GM12892 (cell line): ENCODE results near the gene TREML4.
A peak's percentile ranks its signal among the peaks of the same experiment; 100 is the strongest.
"Not testable (repeated sequence)": the region's sequence is repeated elsewhere in the genome, so short reads cannot be mapped to it uniquely, and the experiment has no call there.

Experiments used
- DNase-seq: peaks from one replicate; pipeline ENCODE4 v3.0.0; 2011; ENCODE audit not compliant: insufficient read length
- FAIRE-seq: peaks from 2 replicates; lab custom pipeline; 2011; peaks lifted over from hg19 to GRCh38; lab: Jason Lieb, UNC
- POLR2A ChIP-seq: IDR thresholded peaks from 2 replicates; pipeline ENCODE4 v1.6.1; 2011; ENCODE audit warnings: low read depth, low read length, control low read depth
- POLR2AphosphoS5 ChIP-seq: IDR thresholded peaks from 2 replicates; pipeline ENCODE4 v1.6.1; 2011; ENCODE audit warnings: low read depth, low read length, control low read depth
- TAF1 ChIP-seq: IDR thresholded peaks from 2 replicates; pipeline ENCODE4 v1.6.1; 2011; ENCODE audit warnings: low read depth, mild to moderate bottlenecking, control low read depth, low read length, borderline replicate concordance

TREML4 gene

GRCh38 chr6:41236276-41236675 lies 8.1 kb downstream of the TREML4 start:
- FAIRE-seq (no peak), DNase-seq (no peak)
- TF ChIP-seq POLR2AphosphoS5 (no peak), POLR2A (no peak), TAF1 (no peak)

GRCh38 chr6:41237128-41237527 lies 9.0 kb downstream of the TREML4 start:
- DNase-seq: no peak
- no peak for FAIRE-seq
- no peak for TF ChIP-seq TAF1
- TF ChIP-seq POLR2AphosphoS5: no peak
- TF ChIP-seq POLR2A: no peak

- TF ChIP-seq POLR2AphosphoS5 (no peak), TAF1 (no peak), POLR2A (no peak)
- FAIRE-seq (no peak), DNase-seq (no peak)
Observed at GRCh38 chr6:41239467-41240159, 11.5 kb downstream of the TREML4 start.

- DNase-seq, FAIRE-seq: not testable (repeated sequence)
Observed at GRCh38 chr6:41246529-41246928, 18.4 kb downstream of the TREML4 start.

GRCh38 chr6:41247288-41247865 lies 19.2 kb downstream of the TREML4 start:
- FAIRE-seq: no peak
- TF ChIP-seq POLR2A (no peak), TAF1 (no peak), POLR2AphosphoS5 (no peak)
- no peak for DNase-seq

GRCh38 chr6:41247882-41248705 lies 19.9 kb downstream of the TREML4 start:
- no peak for FAIRE-seq
- TF ChIP-seq TAF1 (no peak), POLR2AphosphoS5 (no peak), POLR2A (no peak)
- no peak for DNase-seq

- FAIRE-seq (no peak), DNase-seq (no peak)
- TF ChIP-seq POLR2A (no peak), TAF1 (no peak), POLR2AphosphoS5 (no peak)
Observed at GRCh38 chr6:41252401-41253169, 24.4 kb downstream of the TREML4 start.

- peak; percentile 42 for FAIRE-seq
- no peak for DNase-seq
- TF ChIP-seq POLR2A (no peak), POLR2AphosphoS5 (no peak), TAF1 (no peak)
Observed at GRCh38 chr6:41255110-41255509, 27.0 kb downstream of the TREML4 start.

GRCh38 chr6:41255638-41256246 lies 27.6 kb downstream of the TREML4 start:
- DNase-seq: no peak
- no peak for TF ChIP-seq TAF1
- no peak for TF ChIP-seq POLR2A
- no peak for TF ChIP-seq POLR2AphosphoS5
- no peak for FAIRE-seq

GRCh38 chr6:41256383-41256782 lies 28.2 kb downstream of the TREML4 start:
- FAIRE-seq: no peak
- no peak for TF ChIP-seq POLR2AphosphoS5
- no peak for TF ChIP-seq TAF1
- no peak for TF ChIP-seq POLR2A
- no peak for DNase-seq
